SJSA1 (cell line): ENCODE data around the gene FANCI. TPM values are rescaled to one million over a fixed set of nuclear protein-coding genes. Genes with fewer than 3 reads are reported as not detected.

Source experiments
- DNase-seq, 2 experiments: peaks; one replicate each; pipeline ENCODE4 v3.0.0-alpha.2; 2015 to 2020; ENCODE audit warnings: low spot score in 2 of 2, low read depth in 1 of 2
- H3K27ac ChIP-seq: fragments of 250-450 bp; sonication (Bioruptor Pico); 2 replicates; pipeline ENCODE4 v1.5.1; 2020; ENCODE audit warnings: mild to moderate bottlenecking, moderate library complexity
- H3K27me3 ChIP-seq: fragments of 250-450 bp; sonication (Bioruptor Pico); replicated peaks from 2 replicates; pipeline ENCODE4 v1.5.1; 2020; ENCODE audit warnings: mild to moderate bottlenecking, moderate library complexity
- H3K36me3 ChIP-seq: fragments of 250-450 bp; sonication (Bioruptor Pico); 2 replicates; pipeline ENCODE4 v1.5.1; 2020; ENCODE audit warnings: mild to moderate bottlenecking
- H3K4me1 ChIP-seq: fragments of 250-450 bp; sonication (Bioruptor Pico); replicated peaks from 2 replicates; pipeline ENCODE4 v1.6.1; 2021; ENCODE audit warnings: mild to moderate bottlenecking
- H3K4me3 ChIP-seq: fragments of 250-450 bp; sonication (Bioruptor Pico); 2 replicates; pipeline ENCODE4 v1.5.1; 2020; ENCODE audit warnings: mild to moderate bottlenecking
- H3K9me3 ChIP-seq: fragments of 250-450 bp; sonication (Bioruptor Pico); replicated peaks from 2 replicates; pipeline ENCODE4 v1.5.1; 2020; ENCODE audit warnings: mild to moderate bottlenecking
- total RNA-seq: library from RNA; depleted of rRNA; stranded (reverse); fragments of >200 nt; shearing (Covaris generic); gene quantifications from 2 replicates; pipeline ENCODE4 v1.2.3, GENCODE V29; 2014

Gene FANCI
- total RNA-seq, 1 experiment from 2014 or later = 138 TPM

- Histone ChIP-seq H3K36me3 (peaks cover 76% of the 10 kb centered on the region), H3K4me1 (no peaks in the 10 kb centered on the region), H3K9me3 (no peaks in the 10 kb centered on the region), H3K27me3 (no peaks in the 10 kb centered on the region), H3K4me3 (no peak overlapping the region), H3K27ac (no peak overlapping the region)
- DNase-seq = no peak
Measured at GRCh38 chr15:89301304-89302089, 57.7 kb downstream of the FANCI start.

GRCh38 chr15:89303986-89304385 is 60.2 kb downstream of the FANCI start:
- Histone ChIP-seq H3K36me3 (peaks cover 96% of the 10 kb centered on the region), H3K9me3 (no peaks in the 10 kb centered on the region), H3K27me3 (no peaks in the 10 kb centered on the region), H3K4me1 (no peaks in the 10 kb centered on the region), H3K27ac (no peak overlapping the region), H3K4me3 (no peak overlapping the region)
- no peak for DNase-seq

GRCh38 chr15:89305395-89305794 is 61.6 kb downstream of the FANCI start:
- Histone ChIP-seq H3K9me3 (no peaks in the 10 kb centered on the region), H3K4me1 (no peaks in the 10 kb centered on the region), H3K4me3 (no peak overlapping the region), H3K27ac (no peak overlapping the region), H3K36me3 (peaks cover 96% of the 10 kb centered on the region), H3K27me3 (no peaks in the 10 kb centered on the region)
- no peak for DNase-seq

- Histone ChIP-seq H3K4me1 (no peaks in the 10 kb centered on the region), H3K4me3 (no peak overlapping the region), H3K36me3 (peaks cover 93% of the 10 kb centered on the region), H3K27me3 (no peaks in the 10 kb centered on the region), H3K27ac (peak overlapping the region; percentile 18; the same call in 1 of the 2 replicates), H3K9me3 (no peaks in the 10 kb centered on the region)
- DNase-seq = no peak
Measured at GRCh38 chr15:89307046-89307587, 63.3 kb downstream of the FANCI start.

GRCh38 chr15:89307791-89308190 is 64.0 kb downstream of the FANCI start:
- Histone ChIP-seq H3K4me1 (no peaks in the 10 kb centered on the region), H3K4me3 (no peak overlapping the region), H3K27me3 (no peaks in the 10 kb centered on the region), H3K27ac (no peak overlapping the region), H3K36me3 (peaks cover 92% of the 10 kb centered on the region), H3K9me3 (no peaks in the 10 kb centered on the region)
- no peak for DNase-seq

GRCh38 chr15:89308236-89308635 is 64.5 kb downstream of the FANCI start:
- Histone ChIP-seq H3K27me3 (no peaks in the 10 kb centered on the region), H3K9me3 (no peaks in the 10 kb centered on the region), H3K36me3 (peaks cover 92% of the 10 kb centered on the region), H3K4me3 (no peak overlapping the region), H3K4me1 (no peaks in the 10 kb centered on the region), H3K27ac (no peak overlapping the region)
- no peak for DNase-seq

GRCh38 chr15:89309993-89310392 is 66.2 kb downstream of the FANCI start:
- Histone ChIP-seq H3K27ac (no peak overlapping the region), H3K4me1 (no peaks in the 10 kb centered on the region), H3K9me3 (no peaks in the 10 kb centered on the region), H3K36me3 (peaks cover 87% of the 10 kb centered on the region), H3K4me3 (no peak overlapping the region), H3K27me3 (no peaks in the 10 kb centered on the region)
- DNase-seq = no peak

GRCh38 chr15:89315375-89315929 is 71.7 kb downstream of the FANCI start:
- H3K9me3 ChIP-seq = no peaks in the 10 kb centered on the region
- H3K27ac ChIP-seq = no peak overlapping the region
- H3K27me3 ChIP-seq = no peaks in the 10 kb centered on the region
- H3K4me1 ChIP-seq = no peaks in the 10 kb centered on the region
- no peak overlapping the region for H3K4me3 ChIP-seq
- H3K36me3 ChIP-seq = peaks cover 90% of the 10 kb centered on the region
- no peak for DNase-seq

GRCh38 chr15:89316504-89316903 is 72.7 kb downstream of the FANCI start:
- Histone ChIP-seq H3K27me3 (no peaks in the 10 kb centered on the region), H3K4me1 (no peaks in the 10 kb centered on the region), H3K9me3 (no peaks in the 10 kb centered on the region), H3K27ac (no peak overlapping the region), H3K4me3 (no peak overlapping the region), H3K36me3 (peaks cover 93% of the 10 kb centered on the region)
- DNase-seq = no peak

GRCh38 chr15:89317186-89317720 is 73.5 kb downstream of the FANCI start:
- H3K9me3 ChIP-seq = no peaks in the 10 kb centered on the region
- no peaks in the 10 kb centered on the region for H3K27me3 ChIP-seq
- H3K4me1 ChIP-seq = no peaks in the 10 kb centered on the region
- DNase-seq = no peak
- H3K4me3 ChIP-seq = no peak overlapping the region
- H3K27ac ChIP-seq = no peak overlapping the region
- H3K36me3 ChIP-seq = peaks cover 93% of the 10 kb centered on the region

- H3K9me3 ChIP-seq = no peaks in the 10 kb centered on the region
- H3K4me3 ChIP-seq = no peak overlapping the region
- H3K36me3 ChIP-seq = peaks cover 99% of the 10 kb centered on the region
Measured at GRCh38 chr15:89319678-89320077, 75.9 kb downstream of the FANCI start.

GRCh38 chr15:89320200-89320599 is 76.4 kb downstream of the FANCI start:
- H3K27me3 ChIP-seq = no peaks in the 10 kb centered on the region
- H3K36me3 ChIP-seq = peaks cover 97% of the 10 kb centered on the region
- no peaks in the 10 kb centered on the region for H3K9me3 ChIP-seq
- no peaks in the 10 kb centered on the region for H3K4me1 ChIP-seq
- no peak overlapping the region for H3K27ac ChIP-seq
- no peak overlapping the region for H3K4me3 ChIP-seq
- no peak for DNase-seq

More at GRCh38 chr15:89319678-89320077, 75.9 kb downstream of the FANCI start:
- Histone ChIP-seq H3K27ac (no peak overlapping the region), H3K27me3 (no peaks in the 10 kb centered on the region), H3K4me1 (no peaks in the 10 kb centered on the region)
- no peak for DNase-seq

- Histone ChIP-seq H3K27me3 (no peaks in the 10 kb centered on the region), H3K27ac (no peak overlapping the region), H3K4me1 (no peaks in the 10 kb centered on the region), H3K9me3 (no peaks in the 10 kb centered on the region), H3K36me3 (peaks cover 97% of the 10 kb centered on the region), H3K4me3 (no peak overlapping the region)
- no peak for DNase-seq
Measured at GRCh38 chr15:89321521-89322410, 78.0 kb downstream of the FANCI start.
